Measurements from ENCODE around the gene TNFRSF1B.
A peak's percentile ranks its signal among the peaks of the same experiment; 100 is the strongest.

Gene TNFRSF1B

DNA sequence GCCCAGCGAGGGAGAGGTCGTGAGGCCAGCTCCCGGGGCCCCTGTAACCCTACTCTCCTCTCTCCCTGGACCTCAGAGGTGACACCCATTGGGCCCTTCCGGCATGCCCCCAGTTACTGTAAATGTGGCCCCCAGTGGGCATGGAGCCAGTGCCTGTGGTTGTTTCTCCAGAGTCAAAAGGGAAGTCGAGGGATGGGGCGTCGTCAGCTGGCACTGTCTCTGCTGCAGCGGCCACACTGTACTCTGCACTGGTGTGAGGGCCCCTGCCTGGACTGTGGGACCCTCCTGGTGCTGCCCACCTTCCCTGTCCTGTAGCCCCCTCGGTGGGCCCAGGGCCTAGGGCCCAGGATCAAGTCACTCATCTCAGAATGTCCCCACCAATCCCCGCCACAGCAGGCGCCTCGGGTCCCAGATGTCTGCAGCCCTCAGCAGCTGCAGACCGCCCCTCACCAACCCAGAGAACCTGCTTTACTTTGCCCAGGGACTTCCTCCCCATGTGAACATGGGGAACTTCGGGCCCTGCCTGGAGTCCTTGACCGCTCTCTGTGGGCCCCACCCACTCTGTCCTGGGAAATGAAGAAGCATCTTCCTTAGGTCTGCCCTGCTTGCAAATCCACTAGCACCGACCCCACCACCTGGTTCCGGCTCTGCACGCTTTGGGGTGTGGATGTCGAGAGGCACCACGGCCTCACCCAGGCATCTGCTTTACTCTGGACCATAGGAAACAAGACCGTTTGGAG is 23.7 kb upstream of the TNFRSF1B start:
- H3K4me3 ChIP-seq (replicated peaks; ENCODE audit: low read depth, low read length): no peak overlapping the region
- TF ChIP-seq, protein P1, sequence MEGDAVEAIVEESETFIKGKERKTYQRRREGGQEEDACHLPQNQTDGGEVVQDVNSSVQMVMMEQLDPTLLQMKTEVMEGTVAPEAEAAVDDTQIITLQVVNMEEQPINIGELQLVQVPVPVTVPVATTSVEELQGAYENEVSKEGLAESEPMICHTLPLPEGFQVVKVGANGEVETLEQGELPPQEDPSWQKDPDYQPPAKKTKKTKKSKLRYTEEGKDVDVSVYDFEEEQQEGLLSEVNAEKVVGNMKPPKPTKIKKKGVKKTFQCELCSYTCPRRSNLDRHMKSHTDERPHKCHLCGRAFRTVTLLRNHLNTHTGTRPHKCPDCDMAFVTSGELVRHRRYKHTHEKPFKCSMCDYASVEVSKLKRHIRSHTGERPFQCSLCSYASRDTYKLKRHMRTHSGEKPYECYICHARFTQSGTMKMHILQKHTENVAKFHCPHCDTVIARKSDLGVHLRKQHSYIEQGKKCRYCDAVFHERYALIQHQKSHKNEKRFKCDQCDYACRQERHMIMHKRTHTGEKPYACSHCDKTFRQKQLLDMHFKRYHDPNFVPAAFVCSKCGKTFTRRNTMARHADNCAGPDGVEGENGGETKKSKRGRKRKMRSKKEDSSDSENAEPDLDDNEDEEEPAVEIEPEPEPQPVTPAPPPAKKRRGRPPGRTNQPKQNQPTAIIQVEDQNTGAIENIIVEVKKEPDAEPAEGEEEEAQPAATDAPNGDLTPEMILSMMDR (IDR thresholded peaks at IDR 0.05; ENCODE audit: low read length, missing control alignments): no peak
- DNase-seq (ENCODE audit: low read depth): no peak

DNA sequence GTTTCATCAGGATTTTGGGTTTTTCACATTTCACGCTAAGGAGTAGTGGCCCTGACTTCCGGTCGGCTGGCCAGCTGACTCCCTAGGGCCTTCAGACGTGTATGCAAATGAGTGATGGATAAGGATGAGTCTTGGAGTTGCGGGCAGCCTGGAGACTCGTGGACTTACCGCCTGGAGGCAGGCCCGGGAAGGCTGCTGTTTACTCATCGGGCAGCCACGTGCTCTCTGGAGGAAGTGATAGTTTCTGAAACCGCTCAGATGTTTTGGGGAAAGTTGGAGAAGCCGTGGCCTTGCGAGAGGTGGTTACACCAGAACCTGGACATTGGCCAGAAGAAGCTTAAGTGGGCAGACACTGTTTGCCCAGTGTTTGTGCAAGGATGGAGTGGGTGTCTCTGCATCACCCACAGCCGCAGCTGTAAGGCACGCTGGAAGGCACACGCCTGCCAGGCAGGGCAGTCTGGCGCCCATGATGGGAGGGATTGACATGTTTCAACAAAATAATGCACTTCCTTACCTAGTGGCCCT is 23.1 kb upstream of the TNFRSF1B start:
- H3K4me3 ChIP-seq (replicated peaks; ENCODE audit: low read depth, low read length): no peak overlapping the region
- DNase-seq (ENCODE audit: low read depth): peak; percentile 97
- TF ChIP-seq, protein P1 (IDR thresholded peaks at IDR 0.05; ENCODE audit: low read length, missing control alignments): peak; percentile 17

DNA sequence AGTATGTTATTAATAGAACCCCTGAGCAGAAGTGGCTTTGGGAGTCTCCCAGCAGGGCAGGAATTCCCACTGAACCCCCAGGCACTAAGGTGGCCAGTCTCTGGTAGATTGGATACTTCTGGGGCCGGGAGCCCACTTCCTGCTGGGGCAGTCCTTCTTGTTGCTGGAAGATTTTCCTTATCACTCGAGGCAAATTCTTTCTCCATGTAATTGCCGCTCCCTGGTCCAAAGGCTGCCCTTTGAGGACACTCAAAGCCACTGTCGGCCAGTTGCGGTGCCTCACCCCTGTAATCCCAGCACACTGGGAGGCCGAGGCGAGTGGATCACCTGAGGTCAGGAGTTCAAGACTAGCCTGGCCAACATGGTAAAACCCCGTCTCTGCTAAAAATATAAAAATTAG is 22.6 kb upstream of the TNFRSF1B start:
- DNase-seq (ENCODE audit: low read depth): no peak
- TF ChIP-seq, protein P1 (IDR thresholded peaks at IDR 0.05; ENCODE audit: low read length, missing control alignments): no peak
- H3K4me3 ChIP-seq (replicated peaks; ENCODE audit: low read depth, low read length): no peak overlapping the region

DNA sequence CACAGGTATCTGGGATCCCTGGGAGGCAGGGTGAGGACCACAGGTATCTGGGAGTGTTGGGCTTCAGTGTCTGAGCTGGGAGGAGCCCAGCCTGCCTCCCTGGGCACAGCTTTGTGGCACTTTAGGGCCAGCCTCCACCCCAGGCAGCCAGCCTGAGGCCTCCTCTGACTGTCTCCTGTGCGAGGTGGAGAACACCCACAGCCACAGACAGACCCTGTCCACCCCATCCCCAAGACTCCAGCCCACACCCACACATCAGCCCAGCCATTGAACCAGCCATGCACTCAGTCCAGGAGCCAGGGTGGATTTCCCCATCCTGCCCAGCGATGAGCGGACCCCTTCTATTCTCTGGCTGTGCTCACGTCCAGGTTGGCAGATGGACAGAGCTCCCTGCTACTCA is 21.8 kb upstream of the TNFRSF1B start:
- DNase-seq (ENCODE audit: low read depth): no peak
- TF ChIP-seq, protein P1 (IDR thresholded peaks at IDR 0.05; ENCODE audit: low read length, missing control alignments): no peak
- no peak overlapping the region for H3K4me3 ChIP-seq (replicated peaks; ENCODE audit: low read depth, low read length)

GRCh38 chr1:12145616-12146342 is 21.0 kb upstream of the TNFRSF1B start:
- DNase-seq (ENCODE audit: low read depth): no peak
- H3K4me3 ChIP-seq (replicated peaks; ENCODE audit: low read depth, low read length): no peak overlapping the region
- TF ChIP-seq, protein P1 (IDR thresholded peaks at IDR 0.05; ENCODE audit: low read length, missing control alignments): no peak

DNA sequence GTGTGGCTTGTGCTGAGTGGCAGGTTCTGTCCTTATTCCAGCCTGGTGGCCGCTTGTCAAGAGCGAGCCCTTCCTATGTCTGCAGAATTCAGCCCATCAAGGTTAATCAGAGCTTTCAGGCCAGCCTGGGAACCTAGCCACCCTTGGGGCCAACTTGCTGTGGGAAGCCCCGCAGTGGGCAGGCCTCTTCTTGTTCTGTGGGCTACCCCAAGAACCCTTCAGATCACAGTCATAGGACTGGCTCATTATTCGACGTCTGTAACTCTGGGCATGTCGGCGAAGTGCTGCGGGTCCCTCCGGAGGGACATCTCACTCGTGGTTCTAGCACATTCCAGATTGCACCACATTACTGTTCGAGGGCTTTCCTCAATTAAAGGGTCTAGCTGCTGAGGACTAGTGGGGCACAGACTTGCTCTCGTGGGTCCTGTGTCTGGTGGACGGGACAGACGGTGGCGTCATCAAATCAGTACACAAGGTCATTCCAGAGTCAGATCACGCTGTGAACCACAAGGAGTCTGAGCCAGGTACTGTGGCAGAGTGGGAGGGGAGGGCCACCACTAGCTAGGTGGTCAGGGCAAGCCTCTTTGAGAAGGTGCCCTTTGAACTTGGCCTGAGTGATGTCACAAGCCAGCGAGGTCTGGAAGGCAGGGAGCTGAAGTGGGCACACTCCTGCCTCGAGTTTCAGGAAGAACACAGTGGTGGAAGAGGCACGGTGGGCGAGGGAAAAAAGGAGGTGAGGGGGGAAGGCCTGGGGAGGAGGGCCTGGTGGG is 20.3 kb upstream of the TNFRSF1B start:
- TF ChIP-seq, protein P1 (IDR thresholded peaks at IDR 0.05; ENCODE audit: low read length, missing control alignments): no peak
- DNase-seq (ENCODE audit: low read depth): no peak
- no peak overlapping the region for H3K4me3 ChIP-seq (replicated peaks; ENCODE audit: low read depth, low read length)
